PFSK-1 (cell line): ENCODE measurements around the gene ADGRG7.

Experiments
- POLR2AphosphoS5 ChIP-seq: IDR thresholded peaks from 2 replicates; pipeline ENCODE4 v1.6.1; 2012; ENCODE audit warnings: low read depth, mild to moderate bottlenecking, control low read depth, low read length, moderate library complexity
- SIN3A ChIP-seq: IDR thresholded peaks from 2 replicates; pipeline ENCODE4 v1.6.1; 2012; ENCODE audit warnings: mild to moderate bottlenecking, low read length, moderate library complexity, borderline replicate concordance; ENCODE audit not compliant: insufficient read depth
- TF ChIP-seq, protein P1 (sequence below), 2 experiments: IDR thresholded peaks; 2 replicates each; pipeline versions ENCODE4 v1.6.1 to v1.8.0; 2011 to 2012; ENCODE audit warnings: low read depth in 2 of 2, low read length in 2 of 2, control low read depth in 1 of 2, inconsistent platforms in 1 of 2, mild to moderate bottlenecking in 1 of 2, moderate library complexity in 1 of 2; ENCODE audit not compliant: insufficient read depth in 1 of 2

- TF ChIP-seq SIN3A (no peak), POLR2AphosphoS5 (no peak)
- TF ChIP-seq, protein P1, sequence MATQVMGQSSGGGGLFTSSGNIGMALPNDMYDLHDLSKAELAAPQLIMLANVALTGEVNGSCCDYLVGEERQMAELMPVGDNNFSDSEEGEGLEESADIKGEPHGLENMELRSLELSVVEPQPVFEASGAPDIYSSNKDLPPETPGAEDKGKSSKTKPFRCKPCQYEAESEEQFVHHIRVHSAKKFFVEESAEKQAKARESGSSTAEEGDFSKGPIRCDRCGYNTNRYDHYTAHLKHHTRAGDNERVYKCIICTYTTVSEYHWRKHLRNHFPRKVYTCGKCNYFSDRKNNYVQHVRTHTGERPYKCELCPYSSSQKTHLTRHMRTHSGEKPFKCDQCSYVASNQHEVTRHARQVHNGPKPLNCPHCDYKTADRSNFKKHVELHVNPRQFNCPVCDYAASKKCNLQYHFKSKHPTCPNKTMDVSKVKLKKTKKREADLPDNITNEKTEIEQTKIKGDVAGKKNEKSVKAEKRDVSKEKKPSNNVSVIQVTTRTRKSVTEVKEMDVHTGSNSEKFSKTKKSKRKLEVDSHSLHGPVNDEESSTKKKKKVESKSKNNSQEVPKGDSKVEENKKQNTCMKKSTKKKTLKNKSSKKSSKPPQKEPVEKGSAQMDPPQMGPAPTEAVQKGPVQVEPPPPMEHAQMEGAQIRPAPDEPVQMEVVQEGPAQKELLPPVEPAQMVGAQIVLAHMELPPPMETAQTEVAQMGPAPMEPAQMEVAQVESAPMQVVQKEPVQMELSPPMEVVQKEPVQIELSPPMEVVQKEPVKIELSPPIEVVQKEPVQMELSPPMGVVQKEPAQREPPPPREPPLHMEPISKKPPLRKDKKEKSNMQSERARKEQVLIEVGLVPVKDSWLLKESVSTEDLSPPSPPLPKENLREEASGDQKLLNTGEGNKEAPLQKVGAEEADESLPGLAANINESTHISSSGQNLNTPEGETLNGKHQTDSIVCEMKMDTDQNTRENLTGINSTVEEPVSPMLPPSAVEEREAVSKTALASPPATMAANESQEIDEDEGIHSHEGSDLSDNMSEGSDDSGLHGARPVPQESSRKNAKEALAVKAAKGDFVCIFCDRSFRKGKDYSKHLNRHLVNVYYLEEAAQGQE (IDR thresholded peaks at IDR 0.05; ENCODE audit: insufficient read depth in 1 of 2, low read depth in 2 of 2, low read length in 2 of 2): no peak
Measured at GRCh38 chr3:100744671-100745070, 135.3 kb downstream of the ADGRG7 start.
